GM23338 (cell line): ENCODE data around the gene MIGA1. TPM values are rescaled to one million over a fixed set of nuclear protein-coding genes. Genes with fewer than 3 reads are reported as not detected.

Source experiments
- ATAC-seq: fragments of 200-7000 bp; cut with Tn5 transposase; 3 replicates; pipeline ENCODE4 v1.9.1; 2020
- DNase-seq: peaks from one replicate; pipeline ENCODE4 v3.0.0-alpha.2; 2015; ENCODE audit warnings: low spot score
- H2AFZ ChIP-seq: fragments of 200-600 bp; sonication (generic); 2 replicates; pipeline ENCODE4 v1.8.0; 2016; ENCODE audit warnings: antibody characterized with exemption, mild to moderate bottlenecking, moderate library complexity
- H3F3A ChIP-seq: fragments of 200-600 bp; sonication (generic); replicated peaks from 2 replicates; pipeline ENCODE4 v1.8.0; 2017; ENCODE audit warnings: antibody characterized with exemption, mixed run types, low read depth
- H3K27ac ChIP-seq: fragments of 200-600 bp; sonication (generic); 2 replicates; pipeline ENCODE4 v1.6.1; 2016; ENCODE audit warnings: low read depth
- H3K27me3 ChIP-seq: fragments of 200-600 bp; sonication (generic); 2 replicates; pipeline ENCODE4 v1.8.0; 2016; ENCODE audit warnings: mild to moderate bottlenecking, mixed run types, moderate library complexity; ENCODE audit not compliant: insufficient read depth
- H3K36me3 ChIP-seq: fragments of 200-600 bp; sonication (generic); 2 replicates; pipeline ENCODE4 v1.8.0; 2016; ENCODE audit warnings: mild to moderate bottlenecking; ENCODE audit not compliant: insufficient read depth
- H3K4me1 ChIP-seq: fragments of 200-600 bp; sonication (generic); 2 replicates; pipeline ENCODE4 v1.8.0; 2016; ENCODE audit warnings: mild to moderate bottlenecking, moderate library complexity; ENCODE audit not compliant: insufficient read depth
- H3K4me2 ChIP-seq: fragments of 200-600 bp; sonication (generic); 2 replicates; pipeline ENCODE4 v1.7.1; 2017; ENCODE audit warnings: mixed run types
- H3K4me3 ChIP-seq: fragments of 200-600 bp; sonication (generic); 2 replicates; pipeline ENCODE4 v1.6.1; 2016; ENCODE audit warnings: mixed run types
- H3K79me2 ChIP-seq: fragments of 200-600 bp; sonication (generic); replicated peaks from 2 replicates; pipeline ENCODE4 v1.8.0; 2017; ENCODE audit warnings: mild to moderate bottlenecking; ENCODE audit not compliant: insufficient read depth
- H3K9me2 ChIP-seq: fragments of 200-600 bp; sonication (generic); 2 replicates; pipeline ENCODE4 v1.8.0; 2017; ENCODE audit not compliant: insufficient read depth
- H4K20me1 ChIP-seq: fragments of 200-600 bp; sonication (generic); replicated peaks from 2 replicates; pipeline ENCODE4 v1.8.0; 2017; ENCODE audit warnings: mild to moderate bottlenecking; ENCODE audit not compliant: insufficient read depth
- H3K27ac Mint-ChIP-seq: 2 replicates; pipeline ENCODE4 v1.8.0; 2020; ENCODE audit warnings: inconsistent platforms, mild to moderate bottlenecking, moderate library complexity, mixed read lengths
- H3K27me3 Mint-ChIP-seq: 3 replicates; pipeline ENCODE4 v1.8.0; 2022; ENCODE audit warnings: low read depth, mild to moderate bottlenecking, moderate library complexity, mixed read lengths, inconsistent platforms; ENCODE audit not compliant: insufficient read depth, poor library complexity
- H3K36me3 Mint-ChIP-seq: 3 replicates; pipeline ENCODE4 v1.8.0; 2021; ENCODE audit warnings: low read depth, mild to moderate bottlenecking, inconsistent platforms, moderate library complexity, mixed read lengths
- H3K4me1 Mint-ChIP-seq: 3 replicates; pipeline ENCODE4 v1.8.0; 2020; ENCODE audit warnings: mild to moderate bottlenecking, inconsistent platforms, mixed read lengths
- H3K4me3 Mint-ChIP-seq: 3 replicates; pipeline ENCODE4 v1.8.0; 2021; ENCODE audit warnings: moderate library complexity, mild to moderate bottlenecking, inconsistent platforms, mixed read lengths
- H3K9me3 Mint-ChIP-seq: 3 replicates; pipeline ENCODE4 v1.8.0; 2020; ENCODE audit warnings: moderate library complexity, mild to moderate bottlenecking, inconsistent platforms, mixed read lengths
- CREB1 ChIP-seq: fragments of 250-450 bp; sonication (Bioruptor Pico); IDR thresholded peaks from 2 replicates; pipeline ENCODE4 v1.5.0; 2020; ENCODE audit warnings: low read depth, mild to moderate bottlenecking, moderate library complexity
- ETS1 ChIP-seq: IDR thresholded peaks from 2 replicates; pipeline ENCODE4 v1.6.1; 2016; ENCODE audit warnings: antibody characterized with exemption
- EZH2 ChIP-seq: fragments of 200-600 bp; sonication (generic); IDR thresholded peaks from one replicate; pipeline ENCODE4 v1.8.0; 2017; ENCODE audit warnings: antibody characterized with exemption, mild to moderate bottlenecking, low read depth; ENCODE audit not compliant: unreplicated experiment
- EZH2phosphoT487 ChIP-seq: fragments of 200-600 bp; sonication (generic); IDR thresholded peaks from one replicate; pipeline ENCODE4 v1.8.1; 2018; ENCODE audit warnings: antibody characterized with exemption; ENCODE audit not compliant: unreplicated experiment
- JUNB ChIP-seq: IDR thresholded peaks from one replicate; pipeline ENCODE4 v1.6.1; 2016; ENCODE audit warnings: antibody characterized with exemption; ENCODE audit not compliant: unreplicated experiment
- NANOG ChIP-seq: IDR thresholded peaks from 2 replicates; pipeline ENCODE4 v1.6.1; 2016; ENCODE audit warnings: antibody characterized with exemption, borderline replicate concordance
- POLR2AphosphoS5 ChIP-seq: IDR thresholded peaks from 2 replicates; pipeline ENCODE4 v1.6.1; 2016; ENCODE audit warnings: antibody characterized with exemption, low read depth
- REST ChIP-seq: IDR thresholded peaks from one replicate; pipeline ENCODE4 v1.6.1; 2018; ENCODE audit warnings: antibody characterized with exemption; ENCODE audit not compliant: unreplicated experiment
- STAT1 ChIP-seq: IDR thresholded peaks from one replicate; pipeline ENCODE4 v1.6.1; 2016; ENCODE audit warnings: antibody characterized with exemption; ENCODE audit not compliant: unreplicated experiment
- ZNF114 ChIP-seq: fragments of 250-450 bp; sonication (Bioruptor Pico); IDR thresholded peaks from 2 replicates; pipeline ENCODE4 v1.5.0; 2020; ENCODE audit warnings: mild to moderate bottlenecking, moderate library complexity
- ZNF331 ChIP-seq: fragments of 250-450 bp; sonication (Bioruptor Pico); IDR thresholded peaks from 2 replicates; pipeline ENCODE4 v1.5.0; 2020; ENCODE audit warnings: low read depth, mild to moderate bottlenecking, moderate library complexity
- ZNF462 ChIP-seq: fragments of 250-450 bp; sonication (Bioruptor Pico); IDR thresholded peaks from 2 replicates; pipeline ENCODE4 v1.5.0; 2020; ENCODE audit warnings: mild to moderate bottlenecking, moderate library complexity
- polyA plus RNA-seq: library from polyadenylated mRNA; unstranded; fragments of >200 nt; fragmentation: Nextera tagmentation; extraction: Ambion mirVana; gene quantifications from 2 replicates; pipeline ENCODE4 v1.2.1, GENCODE V29; 2016
- total RNA-seq: library from RNA; depleted of rRNA; stranded (reverse); fragments of >200 nt; shearing (Covaris generic); gene quantifications from 2 replicates; pipeline ENCODE4 v1.2.3, GENCODE V29; 2014
- TF ChIP-seq, protein P1 (sequence below), 2 experiments: fragments of 200-600 bp in 1 of 2; sonication (generic) in 1 of 2; conservative IDR thresholded peaks; 2 replicates each; pipeline versions ENCODE4 v1.5.1 to v1.6.1; 2016 to 2017; ENCODE audit warnings: antibody characterized with exemption in 2 of 2, low read depth in 2 of 2, mild to moderate bottlenecking in 2 of 2, moderate library complexity in 1 of 2

The MIGA1 gene
- total and polyA plus RNA-seq, 2 experiments from 2014 or later, result 3.4 to 7.5 TPM

DNA sequence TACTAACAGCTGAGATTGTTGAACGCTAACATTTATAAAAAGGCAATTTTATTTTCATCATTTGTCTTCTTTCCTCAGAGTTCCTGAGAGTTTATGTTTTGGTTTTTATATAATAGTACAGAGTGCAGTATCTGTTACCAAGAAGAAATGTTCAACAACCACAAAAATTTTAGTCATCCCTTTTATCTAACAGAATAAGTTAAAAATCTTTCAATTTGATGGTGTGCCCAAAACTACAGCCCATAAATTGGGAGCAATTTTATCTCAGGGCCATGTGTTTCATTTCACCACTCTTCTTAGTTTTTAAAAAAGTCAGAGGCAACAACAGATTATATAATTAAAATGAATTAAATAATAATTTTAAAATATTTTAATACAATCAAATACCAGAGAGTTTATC lies 146.1 kb downstream of the MIGA1 start:
- no peaks in the 10 kb centered on the region for H3K4me1 ChIP-seq
- H3K27me3 ChIP-seq, result no peaks in the 10 kb centered on the region
- Mint-ChIP-seq H3K4me3 (no peak overlapping the region), H3K27ac (no peak overlapping the region), H3K4me1 (no peaks in the 10 kb centered on the region), H3K27me3 (peaks cover 3% of the 10 kb centered on the region), H3K9me3 (no peaks in the 10 kb centered on the region), H3K36me3 (no peaks in the 10 kb centered on the region)
- TF ChIP-seq CREB1 (no peak), EZH2 (no peak), POLR2AphosphoS5 (no peak), STAT1 (no peak), JUNB (no peak), ZNF114 (CRISPR knock-in tag) (no peak), REST (no peak), ZNF462 (CRISPR knock-in tag) (no peak), EZH2phosphoT487 (no peak), ETS1 (no peak), NANOG (no peak), ZNF331 (CRISPR knock-in tag) (no peak)
- TF ChIP-seq, protein P1, sequence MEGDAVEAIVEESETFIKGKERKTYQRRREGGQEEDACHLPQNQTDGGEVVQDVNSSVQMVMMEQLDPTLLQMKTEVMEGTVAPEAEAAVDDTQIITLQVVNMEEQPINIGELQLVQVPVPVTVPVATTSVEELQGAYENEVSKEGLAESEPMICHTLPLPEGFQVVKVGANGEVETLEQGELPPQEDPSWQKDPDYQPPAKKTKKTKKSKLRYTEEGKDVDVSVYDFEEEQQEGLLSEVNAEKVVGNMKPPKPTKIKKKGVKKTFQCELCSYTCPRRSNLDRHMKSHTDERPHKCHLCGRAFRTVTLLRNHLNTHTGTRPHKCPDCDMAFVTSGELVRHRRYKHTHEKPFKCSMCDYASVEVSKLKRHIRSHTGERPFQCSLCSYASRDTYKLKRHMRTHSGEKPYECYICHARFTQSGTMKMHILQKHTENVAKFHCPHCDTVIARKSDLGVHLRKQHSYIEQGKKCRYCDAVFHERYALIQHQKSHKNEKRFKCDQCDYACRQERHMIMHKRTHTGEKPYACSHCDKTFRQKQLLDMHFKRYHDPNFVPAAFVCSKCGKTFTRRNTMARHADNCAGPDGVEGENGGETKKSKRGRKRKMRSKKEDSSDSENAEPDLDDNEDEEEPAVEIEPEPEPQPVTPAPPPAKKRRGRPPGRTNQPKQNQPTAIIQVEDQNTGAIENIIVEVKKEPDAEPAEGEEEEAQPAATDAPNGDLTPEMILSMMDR (conservative IDR thresholded peaks at IDR 0.05; ENCODE audit: low read depth in 2 of 2), result no peak
- no peak overlapping the region for H3K4me3 ChIP-seq
- ATAC-seq (no peak), DNase-seq (no peak)
- no peaks in the 10 kb centered on the region for H3K79me2 ChIP-seq
- no peak overlapping the region for H3K27ac ChIP-seq
- H2AFZ ChIP-seq, result no peak overlapping the region
- H3K9me2 ChIP-seq, result no peaks in the 10 kb centered on the region
- no peaks in the 10 kb centered on the region for H3K36me3 ChIP-seq
- H3K4me2 ChIP-seq, result no peak overlapping the region
- H3F3A ChIP-seq, result no peaks in the 10 kb centered on the region
- no peaks in the 10 kb centered on the region for H4K20me1 ChIP-seq
